ENCODE measurements around the gene GNAT1.
"Not testable (repeated sequence)": the region's sequence is repeated elsewhere in the genome, so short reads cannot be mapped to it uniquely, and the experiment has no call there.

GNAT1 gene

GRCh38 chr3:50243543-50243895, 52.1 kb downstream of the GNAT1 start:
- DNase-seq = no peak

- DNase-seq = not testable (repeated sequence)
Observed at GRCh38 chr3:50244813-50245212, 53.4 kb downstream of the GNAT1 start.

- DNase-seq = no peak
Observed at GRCh38 chr3:50245251-50245745, 53.9 kb downstream of the GNAT1 start.

- DNase-seq = peak; percentile 86
Observed at GRCh38 chr3:50245831-50246516, 54.6 kb downstream of the GNAT1 start.

GRCh38 chr3:50246517-50246954, 55.1 kb downstream of the GNAT1 start:
- DNase-seq = peak; percentile 43
